Chondrocyte (in vitro differentiated cells): ENCODE results near the gene HERC5. TPM values are rescaled to one million over a fixed set of nuclear protein-coding genes. Genes with fewer than 3 reads are reported as not detected.

Source experiments
- DNase-seq: peaks from one replicate; pipeline ENCODE4 v3.0.0; 2021; ENCODE audit warnings: mixed read lengths, low spot score
- H3K27ac Mint-ChIP-seq: one replicate; pipeline ENCODE4 v1.8.0; 2021; ENCODE audit warnings: mild to moderate bottlenecking, moderate library complexity, mixed read lengths; ENCODE audit not compliant: unreplicated experiment
- H3K27me3 Mint-ChIP-seq: 2 replicates; pipeline ENCODE4 v1.8.0; 2021; ENCODE audit warnings: low read depth, mixed read lengths
- H3K36me3 Mint-ChIP-seq: 2 replicates; pipeline ENCODE4 v1.8.0; 2021; ENCODE audit warnings: low read depth, mixed read lengths
- H3K4me1 Mint-ChIP-seq: 2 replicates; pipeline ENCODE4 v1.8.0; 2021; ENCODE audit warnings: low read depth, mild to moderate bottlenecking, mixed read lengths
- H3K4me3 Mint-ChIP-seq: one replicate; pipeline ENCODE4 v1.8.0; 2021; ENCODE audit warnings: mild to moderate bottlenecking, moderate library complexity, mixed read lengths; ENCODE audit not compliant: unreplicated experiment
- H3K9me3 Mint-ChIP-seq: 2 replicates; pipeline ENCODE4 v1.8.0; 2021; ENCODE audit warnings: low read depth, mixed read lengths
- CTCF ChIP-seq: fragments of 200-600 bp; sonication (generic); IDR thresholded peaks from 2 replicates; pipeline ENCODE4 v1.5.0; 2021; ENCODE audit warnings: antibody characterized with exemption, mild to moderate bottlenecking, moderate library complexity
- long read RNA-seq: library from polyadenylated mRNA; stranded (forward); transcript quantifications from one replicate; pipeline ENCODE4 v2.0.0, GENCODE V29; 2021
- total RNA-seq: library from RNA; stranded (reverse); gene quantifications from 3 replicates; pipeline ENCODE4 v1.2.1, GENCODE V29; 2021

Gene HERC5
- 0.40 to 0.56 TPM (median 0.49 TPM) in 3 replicates for total RNA-seq
- long read RNA-seq, partial matches to known transcripts: 0 of 1 reads
- long read RNA-seq, other reads (novel, unspliced or antisense): 0 of 1 reads

- peaks cover 21% of the 10 kb centered on the region for H3K27me3 Mint-ChIP-seq
- TF ChIP-seq CTCF: peak; percentile 88
- H3K27ac Mint-ChIP-seq: peak within 1 kb of the TSS; percentile 65
- peaks cover 15% of the 10 kb centered on the region for H3K4me1 Mint-ChIP-seq
- peaks cover 1% of the 10 kb centered on the region for H3K36me3 Mint-ChIP-seq
- H3K9me3 Mint-ChIP-seq: no peaks in the 10 kb centered on the region
- no peak for DNase-seq
- H3K4me3 Mint-ChIP-seq: peak within 1 kb of the TSS; percentile 91
Observed at GRCh38 chr4:88456670-88457306, at the start of gene HERC5. Gene HERC5 (plus strand): TSS chr4:88457119. CDS start chr4:88457270, 151 bp downstream.

- Mint-ChIP-seq H3K27ac (no peak overlapping the region), H3K36me3 (no peaks in the 10 kb centered on the region), H3K27me3 (no peaks in the 10 kb centered on the region), H3K4me3 (no peak overlapping the region), H3K4me1 (no peaks in the 10 kb centered on the region), H3K9me3 (no peaks in the 10 kb centered on the region)
- DNase-seq: no peak
- no peak for TF ChIP-seq CTCF
Observed at GRCh38 chr4:88409206-88409605, 47.7 kb upstream of the HERC5 start.

- H3K4me1 Mint-ChIP-seq: no peaks in the 10 kb centered on the region
- H3K9me3 Mint-ChIP-seq: no peaks in the 10 kb centered on the region
- no peak overlapping the region for H3K27ac Mint-ChIP-seq
- H3K36me3 Mint-ChIP-seq: no peaks in the 10 kb centered on the region
- no peak for TF ChIP-seq CTCF
- DNase-seq: no peak
- no peak overlapping the region for H3K4me3 Mint-ChIP-seq
- H3K27me3 Mint-ChIP-seq: no peaks in the 10 kb centered on the region
Observed at GRCh38 chr4:88409789-88410188, 47.1 kb upstream of the HERC5 start.

GRCh38 chr4:88411491-88412096 is 45.3 kb upstream of the HERC5 start:
- Mint-ChIP-seq H3K9me3 (no peaks in the 10 kb centered on the region), H3K4me1 (no peaks in the 10 kb centered on the region), H3K27me3 (no peaks in the 10 kb centered on the region), H3K27ac (no peak overlapping the region), H3K36me3 (no peaks in the 10 kb centered on the region), H3K4me3 (no peak overlapping the region)
- no peak for DNase-seq
- no peak for TF ChIP-seq CTCF

- Mint-ChIP-seq H3K27me3 (no peaks in the 10 kb centered on the region), H3K27ac (no peak overlapping the region), H3K4me1 (peaks cover 5% of the 10 kb centered on the region), H3K4me3 (no peak overlapping the region), H3K36me3 (no peaks in the 10 kb centered on the region), H3K9me3 (no peaks in the 10 kb centered on the region)
- TF ChIP-seq CTCF: no peak
- no peak for DNase-seq
Observed at GRCh38 chr4:88413801-88414200, 43.1 kb upstream of the HERC5 start.
